ENCODE results near the gene AKNA. TPM values are rescaled to one million over a fixed set of nuclear protein-coding genes. Genes with fewer than 3 reads are reported as not detected.

Gene AKNA
- total RNA-seq, 2 donors from 2014 or later: 12.2 to 15.4 TPM

DNA sequence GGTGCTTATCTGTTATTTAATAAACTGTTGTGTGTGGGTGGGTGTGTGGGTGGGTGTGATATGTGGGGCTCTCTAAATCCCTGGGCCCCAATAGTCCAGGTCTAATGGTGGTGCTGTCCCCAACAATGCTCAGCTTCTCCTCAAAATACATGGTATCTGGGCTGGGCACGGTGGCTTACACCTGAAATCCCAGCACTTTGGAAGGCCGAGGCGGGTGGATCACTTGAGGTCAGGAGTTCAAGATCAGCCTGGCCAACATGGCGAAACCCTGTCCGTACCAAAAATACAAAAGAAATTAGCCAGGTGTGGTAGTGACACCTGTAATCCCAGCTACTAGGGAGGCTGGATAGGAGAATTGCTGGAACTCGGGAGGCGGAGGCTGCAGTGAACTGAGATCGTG, 69.4 kb downstream of the AKNA start:
- no peaks in the 10 kb centered on the region for H3K4me1 ChIP-seq (ENCODE audit: control insufficient read depth, insufficient read depth, low read length)
- no peak overlapping the region for H3K27ac Mint-ChIP-seq

DNA sequence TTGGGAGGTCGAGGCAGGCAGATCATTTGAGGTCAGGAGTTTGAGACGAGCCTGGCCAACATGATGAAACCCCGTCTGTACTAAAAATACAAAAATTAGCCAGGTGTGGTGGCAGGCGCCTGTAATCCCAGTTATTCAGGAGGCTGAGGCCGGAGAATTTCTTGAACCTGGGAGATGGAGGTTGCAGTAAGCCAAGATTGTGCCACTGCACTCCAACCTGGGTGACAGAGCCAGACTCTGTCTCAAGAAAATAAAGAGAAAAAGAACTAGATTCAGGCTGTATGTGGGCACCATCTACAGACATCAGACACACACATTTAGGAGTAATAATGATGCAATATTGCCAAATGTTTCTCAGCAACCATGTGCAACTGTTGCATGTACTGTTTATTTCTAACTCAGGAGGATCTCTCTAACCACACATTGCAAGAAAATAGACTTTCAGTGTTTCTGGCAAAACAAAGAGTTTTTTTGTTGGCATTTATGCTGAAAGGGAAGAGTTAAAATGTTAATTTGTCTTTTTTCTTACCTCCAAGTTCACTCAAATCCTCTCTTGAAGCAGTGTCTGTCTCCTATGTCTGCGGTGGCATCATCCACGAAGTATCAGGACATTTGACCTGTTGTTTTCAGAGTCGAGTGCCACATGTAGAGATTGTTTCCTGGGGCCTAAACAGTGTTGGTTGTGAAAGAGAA, 70.0 kb downstream of the AKNA start:
- Mint-ChIP-seq H3K36me3 (ENCODE audit: low read depth) (no peaks in the 10 kb centered on the region), H3K27me3 (ENCODE audit: insufficient read depth) (no peaks in the 10 kb centered on the region), H3K9me3 (no peaks in the 10 kb centered on the region), H3K4me1 (no peaks in the 10 kb centered on the region), H3K27ac (no peak overlapping the region), H3K4me3 (no peak overlapping the region)
- Histone ChIP-seq H3K9ac (ENCODE audit: extremely low read depth, low read length, poor library complexity, severe bottlenecking) (no peak overlapping the region), H3K36me3 (ENCODE audit: control insufficient read depth, insufficient read depth, low read length) (no peaks in the 10 kb centered on the region), H3K4me3 (ENCODE audit: low read length) (no peak overlapping the region), H3K9me3 (ENCODE audit: control insufficient read depth, low read length) (no peaks in the 10 kb centered on the region), H3K4me1 (ENCODE audit: control insufficient read depth, insufficient read depth, low read length) (no peaks in the 10 kb centered on the region), H3K27ac (ENCODE audit: low read depth, low read length) (no peak overlapping the region), H3K27me3 (ENCODE audit: control insufficient read depth, insufficient read depth, low read length, poor library complexity, severe bottlenecking) (no peaks in the 10 kb centered on the region)
- 88 to 92% methylated on average over 5 to 8 of the region's 8 CpGs for WGBS, 2 experiments (ENCODE audit: insufficient coverage in 1 of 2, insufficient read length in 1 of 2)
- TF ChIP-seq, protein P1, sequence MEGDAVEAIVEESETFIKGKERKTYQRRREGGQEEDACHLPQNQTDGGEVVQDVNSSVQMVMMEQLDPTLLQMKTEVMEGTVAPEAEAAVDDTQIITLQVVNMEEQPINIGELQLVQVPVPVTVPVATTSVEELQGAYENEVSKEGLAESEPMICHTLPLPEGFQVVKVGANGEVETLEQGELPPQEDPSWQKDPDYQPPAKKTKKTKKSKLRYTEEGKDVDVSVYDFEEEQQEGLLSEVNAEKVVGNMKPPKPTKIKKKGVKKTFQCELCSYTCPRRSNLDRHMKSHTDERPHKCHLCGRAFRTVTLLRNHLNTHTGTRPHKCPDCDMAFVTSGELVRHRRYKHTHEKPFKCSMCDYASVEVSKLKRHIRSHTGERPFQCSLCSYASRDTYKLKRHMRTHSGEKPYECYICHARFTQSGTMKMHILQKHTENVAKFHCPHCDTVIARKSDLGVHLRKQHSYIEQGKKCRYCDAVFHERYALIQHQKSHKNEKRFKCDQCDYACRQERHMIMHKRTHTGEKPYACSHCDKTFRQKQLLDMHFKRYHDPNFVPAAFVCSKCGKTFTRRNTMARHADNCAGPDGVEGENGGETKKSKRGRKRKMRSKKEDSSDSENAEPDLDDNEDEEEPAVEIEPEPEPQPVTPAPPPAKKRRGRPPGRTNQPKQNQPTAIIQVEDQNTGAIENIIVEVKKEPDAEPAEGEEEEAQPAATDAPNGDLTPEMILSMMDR (conservative IDR thresholded peaks at IDR 0.05): no peak
- no peak for DNase-seq

More for the DNA sequence above, 69.4 kb downstream of the AKNA start:
- no peaks in the 10 kb centered on the region for H3K27me3 Mint-ChIP-seq (ENCODE audit: insufficient read depth)
- no peaks in the 10 kb centered on the region for H3K36me3 ChIP-seq (ENCODE audit: control insufficient read depth, insufficient read depth, low read length)
- no peaks in the 10 kb centered on the region for H3K9me3 Mint-ChIP-seq
- no peaks in the 10 kb centered on the region for H3K27me3 ChIP-seq (ENCODE audit: control insufficient read depth, insufficient read depth, low read length, poor library complexity, severe bottlenecking)
- H3K9me3 ChIP-seq (ENCODE audit: control insufficient read depth, low read length): no peaks in the 10 kb centered on the region
- peak; percentile 10 for DNase-seq
- no peak overlapping the region for H3K4me3 Mint-ChIP-seq
- WGBS, 2 experiments (ENCODE audit: insufficient coverage in 1 of 2, insufficient read length in 1 of 2): 92 to 94% methylated on average over 8 of the region's 8 CpGs
- no peaks in the 10 kb centered on the region for H3K4me1 Mint-ChIP-seq
- no peaks in the 10 kb centered on the region for H3K36me3 Mint-ChIP-seq (ENCODE audit: low read depth)
- H3K27ac ChIP-seq (ENCODE audit: low read depth, low read length): no peak overlapping the region
- TF ChIP-seq, protein P1 (conservative IDR thresholded peaks at IDR 0.05): no peak
- no peak overlapping the region for H3K4me3 ChIP-seq (ENCODE audit: low read length)
- H3K9ac ChIP-seq (ENCODE audit: extremely low read depth, low read length, poor library complexity, severe bottlenecking): no peak overlapping the region

DNA sequence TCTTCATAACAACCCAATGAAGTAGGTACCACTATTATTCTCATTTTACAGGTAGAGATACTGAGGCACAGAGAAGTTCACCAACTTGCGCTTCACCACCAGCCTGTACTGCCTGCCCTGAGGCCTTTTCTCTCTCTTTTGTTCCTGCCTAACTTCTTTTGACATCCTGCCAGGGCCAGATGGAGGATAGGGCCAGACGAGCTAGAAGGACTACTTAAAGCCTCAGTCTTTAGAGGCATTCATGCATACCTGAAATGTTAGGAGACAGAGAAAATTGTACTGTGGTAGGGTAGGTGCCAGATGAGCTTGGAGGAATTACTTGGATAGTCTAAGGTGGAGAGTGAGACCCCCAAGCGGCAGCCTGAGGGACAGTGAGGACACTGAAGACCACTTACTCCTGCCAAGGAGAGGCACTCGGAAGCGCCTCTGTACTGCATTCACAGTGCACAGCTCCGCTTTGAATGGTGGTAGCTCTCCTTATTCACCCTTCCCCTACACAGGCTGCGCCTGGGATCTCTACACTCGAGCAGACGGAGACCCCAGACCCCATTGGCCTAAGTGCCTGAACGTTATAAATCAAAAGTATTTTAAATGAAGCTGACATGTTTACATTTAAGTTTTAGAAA, 71.1 kb downstream of the AKNA start:
- 70 to 89% methylated on average over 2 to 10 of the region's 10 CpGs for WGBS, 2 experiments (ENCODE audit: insufficient coverage in 1 of 2, insufficient read length in 1 of 2)
- peaks cover 7% of the 10 kb centered on the region for H3K36me3 Mint-ChIP-seq (ENCODE audit: low read depth)
- Histone ChIP-seq H3K9ac (ENCODE audit: extremely low read depth, low read length, poor library complexity, severe bottlenecking) (no peak overlapping the region), H3K27ac (ENCODE audit: low read depth, low read length) (no peak overlapping the region), H3K4me1 (ENCODE audit: control insufficient read depth, insufficient read depth, low read length) (no peaks in the 10 kb centered on the region), H3K36me3 (ENCODE audit: control insufficient read depth, insufficient read depth, low read length) (peaks cover 1% of the 10 kb centered on the region), H3K27me3 (ENCODE audit: control insufficient read depth, insufficient read depth, low read length, poor library complexity, severe bottlenecking) (no peaks in the 10 kb centered on the region), H3K9me3 (ENCODE audit: control insufficient read depth, low read length) (no peaks in the 10 kb centered on the region), H3K4me3 (ENCODE audit: low read length) (no peak overlapping the region)
- no peaks in the 10 kb centered on the region for H3K27me3 Mint-ChIP-seq (ENCODE audit: insufficient read depth)
- TF ChIP-seq, protein P1 (conservative IDR thresholded peaks at IDR 0.05): no peak
- H3K27ac Mint-ChIP-seq: no peak overlapping the region
- no peaks in the 10 kb centered on the region for H3K4me1 Mint-ChIP-seq
- H3K9me3 Mint-ChIP-seq: no peaks in the 10 kb centered on the region
- DNase-seq: peak; percentile 35
- no peak overlapping the region for H3K4me3 Mint-ChIP-seq
